ENCODE data around the gene RAPGEF4. TPM values are rescaled to one million over a fixed set of nuclear protein-coding genes. Genes with fewer than 3 reads are reported as not detected.

Gene RAPGEF4
- total RNA-seq, 1 experiment from 2014 or later, result 1.4 TPM

GRCh38 chr2:173101687-173102086 lies 366.0 kb downstream of the RAPGEF4 start:
- no peak overlapping the region for H2BK20ac ChIP-seq (ENCODE audit: low read depth, low read length, poor library complexity, severe bottlenecking)
- H3K23me2 ChIP-seq (ENCODE audit: insufficient read length, low read depth, low read length, poor library complexity, severe bottlenecking), result no peaks in the 10 kb centered on the region
- no peak for DNase-seq
- peaks cover 9 to 13% of the 10 kb centered on the region in 2 experiments for H3K4me1 Mint-ChIP-seq
- no peak overlapping the region for H3K9ac ChIP-seq (ENCODE audit: extremely low read depth, insufficient read length, low read length)
- WGBS (ENCODE audit: extremely low coverage, insufficient read length, low lambda C conversion rate), result no CpG with 5 or more reads among the region's 3 CpGs
- H4K5ac ChIP-seq (ENCODE audit: insufficient read length, low read depth, low read length), result no peak overlapping the region
- no peaks in the 10 kb centered on the region for H3K79me1 ChIP-seq (ENCODE audit: insufficient read depth, low read depth, low read length, poor library complexity, severe bottlenecking)
- H3K4me3 Mint-ChIP-seq, result no peak overlapping the region
- H3K18ac ChIP-seq (ENCODE audit: insufficient read length, low read depth, low read length), result no peak overlapping the region
- no peak overlapping the region for H3K23ac ChIP-seq (ENCODE audit: insufficient read length, low read depth, low read length)
- no peak overlapping the region for H3K27ac Mint-ChIP-seq
- H3K14ac ChIP-seq (ENCODE audit: insufficient read depth, low read length), result no peak overlapping the region
- H3K79me2 ChIP-seq (ENCODE audit: insufficient read depth, low read length), result no peaks in the 10 kb centered on the region
- H3K27me3 ChIP-seq (ENCODE audit: insufficient read depth, low read length), result no peaks in the 10 kb centered on the region
- H3K4me1 ChIP-seq (ENCODE audit: insufficient read depth, low read length), result peaks cover 2% of the 10 kb centered on the region
- H2BK12ac ChIP-seq (ENCODE audit: insufficient read length, low read depth, low read length), result no peak overlapping the region
- H4K91ac ChIP-seq (ENCODE audit: insufficient read length, low read depth, low read length), result no peak overlapping the region
- H3T11ph ChIP-seq (ENCODE audit: low read length), result no peak overlapping the region
- H3K9me3 ChIP-seq (ENCODE audit: control insufficient read depth, low read depth, low read length), result no peaks in the 10 kb centered on the region
- no peak overlapping the region for H3K27ac ChIP-seq (ENCODE audit: insufficient read length, low read depth, low read length)
- no peaks in the 10 kb centered on the region for H3K36me3 Mint-ChIP-seq (ENCODE audit: insufficient read depth in 1 of 3, low read depth in 3 of 3)
- H2AK5ac ChIP-seq (ENCODE audit: insufficient read length, low read length), result no peak overlapping the region
- H2BK5ac ChIP-seq (ENCODE audit: insufficient read length, low read length), result no peak overlapping the region
- H2BK120ac ChIP-seq (ENCODE audit: low read depth, low read length, poor library complexity, severe bottlenecking), result no peak overlapping the region
- no peak overlapping the region for H2AFZ ChIP-seq (ENCODE audit: low read length)
- no peaks in the 10 kb centered on the region for H4K20me1 ChIP-seq (ENCODE audit: control insufficient read depth, insufficient read depth, insufficient read length)
- H3K9me3 Mint-ChIP-seq, result no peaks in the 10 kb centered on the region
- H3K56ac ChIP-seq (ENCODE audit: insufficient read length, low read depth, low read length), result no peak overlapping the region
- no peaks in the 10 kb centered on the region for H3K27me3 Mint-ChIP-seq (ENCODE audit: low read depth)
- H2BK15ac ChIP-seq (ENCODE audit: low read depth, low read length), result no peak overlapping the region
- no peak overlapping the region for H3K4ac ChIP-seq (ENCODE audit: low read depth, low read length)
- no peak overlapping the region for H3K4me2 ChIP-seq (ENCODE audit: insufficient read depth, insufficient read length, low read length)
- TF ChIP-seq, protein P1, sequence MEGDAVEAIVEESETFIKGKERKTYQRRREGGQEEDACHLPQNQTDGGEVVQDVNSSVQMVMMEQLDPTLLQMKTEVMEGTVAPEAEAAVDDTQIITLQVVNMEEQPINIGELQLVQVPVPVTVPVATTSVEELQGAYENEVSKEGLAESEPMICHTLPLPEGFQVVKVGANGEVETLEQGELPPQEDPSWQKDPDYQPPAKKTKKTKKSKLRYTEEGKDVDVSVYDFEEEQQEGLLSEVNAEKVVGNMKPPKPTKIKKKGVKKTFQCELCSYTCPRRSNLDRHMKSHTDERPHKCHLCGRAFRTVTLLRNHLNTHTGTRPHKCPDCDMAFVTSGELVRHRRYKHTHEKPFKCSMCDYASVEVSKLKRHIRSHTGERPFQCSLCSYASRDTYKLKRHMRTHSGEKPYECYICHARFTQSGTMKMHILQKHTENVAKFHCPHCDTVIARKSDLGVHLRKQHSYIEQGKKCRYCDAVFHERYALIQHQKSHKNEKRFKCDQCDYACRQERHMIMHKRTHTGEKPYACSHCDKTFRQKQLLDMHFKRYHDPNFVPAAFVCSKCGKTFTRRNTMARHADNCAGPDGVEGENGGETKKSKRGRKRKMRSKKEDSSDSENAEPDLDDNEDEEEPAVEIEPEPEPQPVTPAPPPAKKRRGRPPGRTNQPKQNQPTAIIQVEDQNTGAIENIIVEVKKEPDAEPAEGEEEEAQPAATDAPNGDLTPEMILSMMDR (conservative IDR thresholded peaks at IDR 0.05), result no peak
- no peak overlapping the region for H4K8ac ChIP-seq (replicated peaks; ENCODE audit: insufficient read length, low read depth, low read length)

Other genes starting within 250 kb of the RAPGEF4 start
- 74.4 and 74.7 TPM in 2 replicates for gene PDK1, start 179.8 kb upstream of the RAPGEF4 start, total RNA-seq (2021)